Cardiac septum (tissue), 1 donor: ENCODE measurements around the gene NEK6. TPM values are rescaled to one million over a fixed set of nuclear protein-coding genes. Genes with fewer than 3 reads are reported as not detected.

ENCODE experiments used
- DNase-seq: peaks from one replicate; pipeline ENCODE4 v3.0.0-alpha.2; 2020; ENCODE audit warnings: low spot score
- intact Hi-C: fragments of 100-400 bp; cut with DNase I; formaldehyde crosslinking; loops from one replicate; pipeline ENCODE4 v1.14.0; 2022
- total RNA-seq: library from RNA; stranded (reverse); fragmentation: NEBNext Ultra II Directional; extraction: Animal tissue kit (Norgen Biotek cat#: 25700); gene quantifications from one replicate; pipeline ENCODE4 v1.2.1, GENCODE V29; 2021
- donor health status: DM: no; HTN: no; CAD: no.

Gene NEK6
- total RNA-seq, 1 donor from 2014 or later: 11.6 TPM

- intact Hi-C loops: no loop called here
- no peak for DNase-seq
These were observed 74.8 kb downstream of the NEK6 start for GRCh38 chr9:124332361-124333202.

DNA sequence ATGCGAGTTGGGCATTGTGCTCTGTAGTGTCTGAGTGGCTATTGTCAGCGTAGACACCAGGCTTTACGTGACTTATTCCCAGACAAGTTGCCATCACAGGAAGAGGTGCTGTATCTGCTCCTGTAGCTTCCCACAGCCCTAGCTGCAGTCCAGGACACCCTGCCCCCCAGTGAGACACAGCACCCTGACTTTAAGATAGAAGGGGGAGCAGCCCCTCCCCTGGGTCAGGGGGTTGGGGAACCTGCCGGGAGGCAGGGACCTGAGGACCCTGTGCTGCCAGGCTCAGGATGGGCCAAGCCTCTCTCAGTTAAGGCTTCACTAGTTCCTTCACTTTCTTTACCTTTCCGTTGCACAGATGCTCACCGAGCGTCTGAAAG, 75.4 kb downstream of the NEK6 start:
- no peak for DNase-seq
- intact Hi-C loops: no loop called here

DNA sequence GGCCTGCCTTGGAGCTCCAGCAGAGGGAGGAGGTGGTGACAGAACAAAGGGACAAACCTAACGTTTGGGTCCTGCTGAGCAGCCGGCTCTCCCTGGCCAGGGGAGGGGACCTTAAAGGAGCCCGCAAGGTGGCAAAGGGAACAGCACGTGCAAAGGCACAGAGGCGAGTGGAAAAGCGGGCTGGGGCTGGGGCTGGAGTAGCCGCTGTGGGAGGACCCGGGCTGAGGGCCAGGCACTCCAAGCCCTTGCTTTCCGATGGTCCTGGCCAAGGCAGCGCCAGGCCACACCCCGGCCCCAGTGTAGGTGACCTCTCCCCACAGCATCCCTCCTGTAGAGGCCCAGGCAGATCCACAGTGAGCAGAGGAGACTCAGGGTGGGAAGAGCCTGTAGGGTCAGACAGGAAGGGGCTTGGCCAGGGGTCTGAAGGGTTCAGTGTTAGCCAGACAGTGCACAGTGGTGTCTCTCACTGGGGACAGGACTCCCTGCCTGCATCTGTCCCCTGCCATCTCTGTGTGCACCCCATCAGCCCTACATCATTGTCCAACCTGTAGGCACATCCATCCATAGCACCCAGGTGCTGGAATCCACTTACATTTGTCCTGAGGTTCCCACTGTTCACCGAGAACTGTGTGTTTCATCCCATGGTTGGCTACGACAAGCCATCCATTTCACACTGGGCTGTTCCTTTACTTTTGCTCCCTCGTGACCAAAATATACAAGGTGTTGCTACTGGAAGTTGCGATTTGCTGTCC, 77.0 kb downstream of the NEK6 start:
- DNase-seq: no peak
- intact Hi-C loops: no loop called here

GRCh38 chr9:124335320-124335707, 77.6 kb downstream of the NEK6 start:
- no peak for DNase-seq
- intact Hi-C loops: no loop called here

DNA sequence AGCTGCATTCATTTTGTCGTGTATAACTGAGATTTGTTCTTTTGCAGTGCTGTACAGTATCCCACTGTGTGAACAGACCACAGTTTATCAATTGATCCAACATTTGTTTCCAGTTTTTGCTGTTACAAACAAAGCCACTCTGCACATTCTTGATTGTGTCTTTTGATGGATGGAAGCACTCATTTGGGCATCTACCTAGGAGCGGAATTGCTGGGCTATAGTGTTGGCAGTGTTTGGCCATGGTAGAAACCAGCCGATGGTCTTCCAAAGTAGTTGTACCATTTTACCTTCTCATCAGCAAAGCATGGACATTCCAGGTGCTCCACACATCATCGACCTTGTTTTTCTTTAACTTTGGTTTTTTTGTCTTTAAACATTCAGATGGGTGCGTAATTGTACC, 79.8 kb downstream of the NEK6 start:
- intact Hi-C loops: no loop called here
- DNase-seq: no peak

- intact Hi-C loops: no loop called here
- DNase-seq: no peak
These were observed 81.9 kb downstream of the NEK6 start for GRCh38 chr9:124339603-124340146.

- intact Hi-C loops: no loop called here
- DNase-seq: no peak
These were observed 82.7 kb downstream of the NEK6 start for GRCh38 chr9:124340219-124341069.

DNA sequence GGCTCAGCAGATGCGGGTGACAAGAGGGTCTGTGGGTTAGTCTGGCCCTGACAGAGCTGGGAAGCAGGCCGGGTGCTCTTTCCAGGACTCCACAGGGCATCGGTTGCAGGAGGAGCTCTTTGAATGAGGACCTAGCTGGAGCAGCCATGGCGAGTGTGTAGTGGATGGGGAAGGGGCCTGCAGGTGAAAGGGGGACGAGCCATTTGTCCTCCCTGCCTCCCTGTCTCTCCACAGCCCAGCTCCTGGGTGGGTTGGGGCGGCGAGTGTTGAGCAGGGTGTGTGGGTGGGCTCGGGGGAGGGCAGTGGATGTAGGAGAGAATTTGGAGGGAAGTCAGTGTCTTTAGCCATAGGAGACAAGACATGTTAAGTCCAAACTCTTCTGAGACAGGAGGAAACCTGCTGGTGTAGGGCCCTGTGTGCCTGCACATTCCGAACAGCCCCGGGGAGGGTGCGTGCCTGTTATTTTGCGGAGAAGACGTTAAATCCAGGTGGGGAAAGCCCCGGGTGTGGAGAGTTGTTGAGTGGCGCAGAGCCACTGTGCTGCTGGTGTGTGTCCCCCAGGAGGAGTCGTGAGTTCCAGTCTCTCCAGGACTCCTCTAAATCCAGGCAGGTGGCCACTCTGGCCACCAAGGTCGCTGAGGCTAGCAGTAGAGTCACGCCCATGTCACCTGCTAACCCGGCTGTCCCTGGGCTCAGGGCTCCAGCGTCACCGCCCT, 83.9 kb downstream of the NEK6 start:
- intact Hi-C loops: no loop called here
- no peak for DNase-seq

DNA sequence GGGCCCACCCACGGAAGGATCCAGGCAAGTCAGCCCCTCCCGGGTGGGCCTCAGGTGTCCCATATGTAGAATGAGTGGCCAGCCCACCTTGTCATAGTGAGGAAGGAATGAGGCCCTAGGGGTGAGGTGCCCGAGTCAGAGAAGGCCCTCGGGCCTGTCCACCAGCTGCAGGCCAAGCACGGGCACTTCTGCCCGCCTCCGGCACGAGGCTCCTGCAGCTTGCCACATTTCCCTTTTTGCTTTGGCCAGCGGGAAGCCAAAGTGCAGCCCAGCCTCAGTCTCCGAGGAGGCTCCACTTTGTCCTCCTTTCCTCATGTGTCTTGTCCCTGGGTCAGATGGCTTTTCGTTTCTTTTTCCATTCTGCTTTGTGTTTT, 84.6 kb downstream of the NEK6 start:
- no peak for DNase-seq
- intact Hi-C loops: no loop called here

- no peak for DNase-seq
- intact Hi-C loops: no loop called here
These were observed 85.2 kb downstream of the NEK6 start for GRCh38 chr9:124342776-124343485.

GRCh38 chr9:124343533-124344290, 86.0 kb downstream of the NEK6 start:
- intact Hi-C loops: no loop called here
- DNase-seq: no peak

DNA sequence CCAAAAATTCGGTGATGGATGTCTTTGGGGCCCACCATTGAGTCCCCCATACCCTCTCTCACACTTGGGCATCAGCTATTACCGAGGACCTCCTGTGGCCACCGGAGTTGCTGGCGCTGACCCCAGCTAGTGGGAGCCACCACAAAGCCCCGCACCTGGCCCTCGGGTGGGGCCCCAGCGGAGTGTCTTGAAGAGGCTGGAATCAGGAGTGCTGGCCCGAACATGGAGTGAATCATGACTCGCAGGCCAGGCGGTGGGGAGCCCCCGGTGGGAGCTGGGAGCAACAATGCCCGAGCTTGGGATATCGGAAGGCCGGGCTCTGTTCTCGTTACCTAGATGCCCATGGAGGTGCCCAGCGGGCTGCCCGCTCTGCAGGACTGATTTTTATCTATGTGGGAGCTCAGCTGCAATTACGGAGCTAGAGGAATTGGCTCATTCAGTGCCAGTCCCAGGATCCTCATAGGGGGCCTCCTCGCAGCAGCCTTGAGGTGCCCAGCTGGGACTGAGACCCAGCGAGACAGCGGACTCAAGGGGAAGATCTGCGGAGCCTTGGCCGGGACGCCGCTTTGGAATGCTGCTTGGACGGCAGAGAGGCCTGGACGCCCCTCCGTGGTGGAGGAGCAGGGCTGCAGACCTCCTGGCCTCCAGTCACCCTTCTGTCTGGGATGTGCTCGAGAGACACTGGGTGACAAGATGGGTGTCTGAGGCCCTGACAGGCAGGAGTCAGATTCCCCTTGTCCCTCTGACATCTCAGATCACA, 86.7 kb downstream of the NEK6 start:
- no peak for DNase-seq
- intact Hi-C loops: no loop called here

DNA sequence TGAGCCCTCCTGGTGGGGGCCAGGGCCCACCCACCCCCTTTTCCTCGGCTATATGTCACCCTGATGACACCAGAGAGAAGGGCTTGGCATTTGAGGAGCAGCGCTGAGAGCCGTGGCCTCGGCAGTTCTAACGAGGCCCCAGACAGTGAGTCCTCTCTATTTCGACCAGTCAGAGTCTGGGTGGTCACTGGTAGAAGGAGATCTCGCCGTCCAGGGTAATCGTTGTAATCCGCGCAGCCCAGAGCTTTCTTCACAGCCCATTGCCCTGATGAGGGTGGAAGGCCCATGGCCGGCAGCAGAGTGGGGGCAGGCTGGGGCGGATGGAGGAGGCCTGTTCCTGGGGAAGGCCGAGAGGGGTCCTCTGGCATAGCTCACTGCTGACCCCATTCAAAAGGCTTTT, 87.3 kb downstream of the NEK6 start:
- intact Hi-C loops: no loop called here
- DNase-seq: no peak

DNA sequence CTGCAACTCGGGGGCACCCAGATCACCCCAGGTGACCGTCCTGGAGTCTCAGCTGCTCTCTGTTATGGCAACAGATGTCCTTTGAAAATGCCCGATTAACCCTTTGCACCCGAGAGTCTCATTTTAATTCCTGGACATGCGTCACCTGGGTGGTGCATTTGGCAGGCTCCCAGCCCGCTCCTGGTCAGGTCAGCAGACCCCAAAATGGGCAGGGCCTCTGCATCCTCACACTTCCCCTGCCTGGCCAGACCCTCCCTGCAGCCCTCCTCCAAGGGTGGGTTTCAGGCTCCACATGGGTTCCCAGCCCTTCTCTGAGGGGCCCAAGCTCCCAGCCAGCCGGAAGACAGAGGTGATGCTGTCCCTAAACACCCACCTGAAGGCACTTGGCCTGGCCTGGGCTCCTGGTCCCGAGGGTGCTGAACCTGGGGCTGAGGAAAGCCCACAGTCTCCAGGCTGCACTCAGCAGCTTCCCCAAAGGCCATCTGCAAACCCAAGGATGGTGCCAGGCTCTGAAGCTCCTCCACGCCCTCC, 88.1 kb downstream of the NEK6 start:
- intact Hi-C loops: no loop called here
- DNase-seq: no peak

DNA sequence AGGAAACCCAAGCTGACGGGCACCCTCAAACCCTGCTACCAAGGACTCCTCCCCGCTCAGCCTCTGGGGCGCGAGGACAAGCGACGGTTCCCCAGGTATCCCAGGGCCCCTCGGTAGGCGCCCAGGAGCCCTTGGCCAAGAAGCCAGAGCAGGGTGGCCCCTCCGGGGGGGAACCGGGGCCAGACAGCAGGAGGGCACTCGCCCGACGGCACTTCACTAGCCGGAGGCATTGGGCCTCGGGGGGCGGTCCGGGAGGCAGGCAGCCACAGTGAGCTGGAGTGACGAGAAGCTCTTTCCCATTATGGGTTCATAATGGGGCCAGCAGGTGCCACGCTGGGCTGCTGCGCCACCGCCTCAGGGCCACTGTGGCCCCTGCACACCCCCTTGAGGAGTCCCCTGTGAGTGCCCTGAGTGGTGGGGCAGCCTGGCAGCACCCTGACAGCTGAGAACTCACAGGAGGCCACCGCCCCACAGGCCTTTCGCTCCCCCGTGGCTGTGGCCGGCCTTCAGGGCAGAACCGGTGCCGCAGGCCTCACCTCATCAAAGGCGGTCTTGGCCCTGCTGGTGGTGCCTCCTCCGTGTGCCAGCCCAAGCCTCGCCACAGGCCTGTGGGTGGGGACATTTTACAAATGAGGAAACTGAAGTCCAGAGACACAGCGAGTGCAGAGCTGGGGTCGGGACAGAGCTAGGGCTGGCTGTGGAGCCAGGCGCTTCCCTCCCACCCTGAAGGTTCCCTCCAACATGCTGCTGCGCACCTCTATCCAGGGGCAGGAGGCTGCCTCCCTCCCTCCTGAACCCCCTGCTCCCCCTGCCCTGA, 88.8 kb downstream of the NEK6 start:
- no peak for DNase-seq
- intact Hi-C loops: no loop called here

DNA sequence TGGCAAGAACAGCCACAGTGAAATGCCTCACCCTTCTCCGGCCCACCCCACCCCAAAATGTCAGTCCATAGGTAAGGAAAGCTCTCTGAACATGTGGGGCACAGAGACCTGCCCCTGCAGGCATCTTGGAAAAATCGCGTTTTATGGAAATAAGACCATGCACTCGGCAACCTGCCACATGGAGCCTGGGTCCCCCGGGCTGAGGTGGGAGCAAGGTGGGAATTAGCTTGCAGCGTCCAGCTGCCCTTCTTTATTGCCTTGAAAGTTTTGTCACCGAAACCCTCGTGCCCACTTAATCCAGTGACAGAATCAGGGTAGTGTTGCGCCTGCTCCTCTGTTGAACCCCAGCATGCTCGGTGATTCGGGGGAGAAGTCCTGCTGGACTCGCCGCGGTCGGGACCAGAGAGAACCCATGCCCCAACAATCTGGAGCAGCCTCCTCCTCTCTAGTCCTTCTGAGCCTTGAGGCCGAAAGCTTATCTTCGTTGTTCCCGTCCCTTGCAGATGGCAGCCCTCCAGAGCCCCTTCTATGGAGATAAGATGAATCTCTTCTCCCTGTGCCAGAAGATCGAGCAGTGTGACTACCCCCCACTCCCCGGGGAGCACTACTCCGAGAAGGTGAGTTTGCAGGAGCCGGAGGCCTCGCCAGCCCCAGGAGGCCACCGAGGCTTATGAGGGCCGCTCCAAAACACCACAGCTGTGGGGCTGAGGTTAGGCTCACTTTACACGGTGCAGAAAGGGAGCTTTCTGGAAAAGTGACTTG, 89.6 kb downstream of the NEK6 start:
- DNase-seq: no peak
- intact Hi-C loops: no loop called here
